Smooth muscle cell (in vitro differentiated cells): ENCODE results near the gene SLMAP. TPM values are rescaled to one million over a fixed set of nuclear protein-coding genes. Genes with fewer than 3 reads are reported as not detected.

Source experiments
- DNase-seq: peaks from one replicate; lab custom pipeline; 2025; ENCODE audit not compliant: unreplicated experiment; lab: John Stamatoyannopoulos, UW
- H2AFZ ChIP-seq: fragments of 200-600 bp; sonication (generic); 2 replicates; pipeline ENCODE4 v1.6.0; 2016; ENCODE audit warnings: antibody characterized with exemption, low read depth, mild to moderate bottlenecking
- H3F3A ChIP-seq: fragments of 200-600 bp; sonication (generic); 2 replicates; pipeline ENCODE4 v1.6.0; 2017; ENCODE audit warnings: antibody characterized with exemption, low read depth
- H3K27ac ChIP-seq: fragments of 200-600 bp; sonication (generic); 2 replicates; pipeline ENCODE4 v1.5.1; 2016; ENCODE audit warnings: low read depth, mild to moderate bottlenecking
- H3K27me3 ChIP-seq: fragments of 200-600 bp; sonication (generic); 2 replicates; pipeline ENCODE4 v1.6.1; 2016; ENCODE audit warnings: low read depth, mild to moderate bottlenecking
- H3K36me3 ChIP-seq: fragments of 200-600 bp; sonication (generic); 2 replicates; pipeline ENCODE4 v1.5.1; 2016; ENCODE audit warnings: low read depth
- H3K4me1 ChIP-seq: fragments of 200-600 bp; sonication (generic); 2 replicates; pipeline ENCODE4 v1.5.1; 2016; ENCODE audit warnings: low read depth
- H3K4me2 ChIP-seq: fragments of 200-600 bp; sonication (generic); 2 replicates; pipeline ENCODE4 v1.6.0; 2016; ENCODE audit warnings: mild to moderate bottlenecking
- H3K4me3 ChIP-seq: fragments of 200-600 bp; sonication (generic); 2 replicates; pipeline ENCODE4 v1.5.1; 2016; ENCODE audit warnings: mild to moderate bottlenecking
- H3K79me2 ChIP-seq: fragments of 200-600 bp; sonication (generic); 2 replicates; pipeline ENCODE4 v1.6.0; 2016; ENCODE audit warnings: low read depth, mild to moderate bottlenecking
- H3K9ac ChIP-seq: fragments of 200-600 bp; sonication (generic); 2 replicates; pipeline ENCODE4 v1.6.0; 2016; ENCODE audit warnings: low read depth
- H3K9me3 ChIP-seq: fragments of 200-600 bp; sonication (generic); replicated peaks from 2 replicates; pipeline ENCODE4 v1.5.1; 2016; ENCODE audit warnings: low read depth
- H4K20me1 ChIP-seq: fragments of 200-600 bp; sonication (generic); 2 replicates; pipeline ENCODE4 v1.6.0; 2016; ENCODE audit warnings: low read depth
- WGBS: methylation state at CpG from one replicate; pipeline ENCODE4 v1.1.7; 2016; ENCODE audit warnings: low lambda C conversion rate; 5-methylcytosine and 5-hydroxymethylcytosine counted together
- polyA plus RNA-seq: library from polyadenylated mRNA; unstranded; fragments of >200 nt; fragmentation: Nextera tagmentation; extraction: Ambion mirVana; gene quantifications from 2 replicates; pipeline ENCODE4 v1.2.1, GENCODE V29; 2016
- total RNA-seq: library from RNA; depleted of rRNA; stranded (reverse); fragments of >200 nt; gene quantifications from 2 replicates; pipeline ENCODE4 v1.2.3, GENCODE V29; 2014
- TF ChIP-seq, protein P1 (sequence below): fragments of 200-600 bp; sonication (generic); IDR thresholded peaks from 2 replicates; pipeline ENCODE4 v1.5.1; 2017; ENCODE audit warnings: borderline replicate concordance, mild to moderate bottlenecking, antibody characterized with exemption; ENCODE audit not compliant: insufficient read depth, poor library complexity, severe bottlenecking

SLMAP gene
- total and polyA plus RNA-seq, 2 experiments from 2014 or later = 19.9 to 42.8 TPM

DNA sequence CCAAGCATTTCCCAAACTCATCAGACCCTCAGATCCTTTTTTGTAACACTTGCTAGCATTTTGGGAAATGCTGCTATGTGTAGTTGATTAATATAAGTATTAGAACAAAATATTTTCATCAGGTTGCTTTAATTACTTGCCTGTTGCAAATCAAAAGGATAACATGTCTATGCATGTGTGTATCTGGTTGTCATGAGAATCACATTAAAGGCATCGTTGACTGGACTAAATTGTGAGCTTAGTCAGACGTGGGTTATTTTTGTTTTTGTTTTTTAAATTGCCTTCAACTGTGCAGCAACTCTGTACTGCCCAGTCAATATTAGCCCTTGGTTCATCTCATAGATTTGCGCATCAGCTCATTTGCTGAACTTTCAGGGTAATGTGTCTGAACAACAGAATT is 81.6 kb downstream of the SLMAP start:
- H2AFZ ChIP-seq = no peak overlapping the region
- no peak overlapping the region for H3K9ac ChIP-seq
- DNase-seq = no peak
- H3K36me3 ChIP-seq = no peaks in the 10 kb centered on the region
- H3K4me3 ChIP-seq = no peak overlapping the region
- peaks cover 10% of the 10 kb centered on the region for H3K79me2 ChIP-seq
- no peaks in the 10 kb centered on the region for H3K9me3 ChIP-seq
- H3K27ac ChIP-seq = no peak overlapping the region
- no peaks in the 10 kb centered on the region for H3K27me3 ChIP-seq
- no peaks in the 10 kb centered on the region for H3F3A ChIP-seq
- H3K4me1 ChIP-seq = no peaks in the 10 kb centered on the region
- WGBS = 84% methylated on average over 3 of the region's 3 CpGs
- TF ChIP-seq, protein P1, sequence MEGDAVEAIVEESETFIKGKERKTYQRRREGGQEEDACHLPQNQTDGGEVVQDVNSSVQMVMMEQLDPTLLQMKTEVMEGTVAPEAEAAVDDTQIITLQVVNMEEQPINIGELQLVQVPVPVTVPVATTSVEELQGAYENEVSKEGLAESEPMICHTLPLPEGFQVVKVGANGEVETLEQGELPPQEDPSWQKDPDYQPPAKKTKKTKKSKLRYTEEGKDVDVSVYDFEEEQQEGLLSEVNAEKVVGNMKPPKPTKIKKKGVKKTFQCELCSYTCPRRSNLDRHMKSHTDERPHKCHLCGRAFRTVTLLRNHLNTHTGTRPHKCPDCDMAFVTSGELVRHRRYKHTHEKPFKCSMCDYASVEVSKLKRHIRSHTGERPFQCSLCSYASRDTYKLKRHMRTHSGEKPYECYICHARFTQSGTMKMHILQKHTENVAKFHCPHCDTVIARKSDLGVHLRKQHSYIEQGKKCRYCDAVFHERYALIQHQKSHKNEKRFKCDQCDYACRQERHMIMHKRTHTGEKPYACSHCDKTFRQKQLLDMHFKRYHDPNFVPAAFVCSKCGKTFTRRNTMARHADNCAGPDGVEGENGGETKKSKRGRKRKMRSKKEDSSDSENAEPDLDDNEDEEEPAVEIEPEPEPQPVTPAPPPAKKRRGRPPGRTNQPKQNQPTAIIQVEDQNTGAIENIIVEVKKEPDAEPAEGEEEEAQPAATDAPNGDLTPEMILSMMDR = no peak
- no peak overlapping the region for H3K4me2 ChIP-seq
- peaks cover 59% of the 10 kb centered on the region for H4K20me1 ChIP-seq

DNA sequence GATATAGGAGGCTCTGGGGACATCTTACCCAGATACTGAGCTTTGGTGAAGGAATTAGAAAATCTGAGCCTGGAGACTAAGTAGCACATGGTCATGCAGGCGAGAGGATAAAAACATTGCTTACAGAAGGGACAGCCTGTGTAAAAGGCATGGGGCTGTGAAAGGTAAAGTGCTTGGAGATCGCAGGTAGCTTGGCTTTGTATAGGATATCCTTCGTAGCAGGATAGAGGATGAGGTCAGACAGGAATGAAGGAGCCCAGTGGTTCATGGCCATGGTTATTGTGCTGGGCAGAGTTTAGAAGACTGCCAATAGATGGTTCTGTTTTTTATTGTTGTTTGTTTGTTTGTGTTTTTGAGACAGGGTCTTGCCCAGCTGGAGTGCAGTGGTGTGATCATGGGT is 82.5 kb downstream of the SLMAP start:
- no peaks in the 10 kb centered on the region for H3K4me1 ChIP-seq
- TF ChIP-seq, protein P1 = no peak
- no peaks in the 10 kb centered on the region for H3K9me3 ChIP-seq
- H2AFZ ChIP-seq = no peak overlapping the region
- peaks cover 51% of the 10 kb centered on the region for H4K20me1 ChIP-seq
- no peak overlapping the region for H3K4me3 ChIP-seq
- 95% methylated on average over 3 of the region's 3 CpGs for WGBS
- no peak overlapping the region for H3K9ac ChIP-seq
- no peaks in the 10 kb centered on the region for H3K36me3 ChIP-seq
- H3K4me2 ChIP-seq = no peak overlapping the region
- no peaks in the 10 kb centered on the region for H3K27me3 ChIP-seq
- H3F3A ChIP-seq = no peaks in the 10 kb centered on the region
- no peak overlapping the region for H3K27ac ChIP-seq
- no peak for DNase-seq
- H3K79me2 ChIP-seq = peaks cover 12% of the 10 kb centered on the region

DNA sequence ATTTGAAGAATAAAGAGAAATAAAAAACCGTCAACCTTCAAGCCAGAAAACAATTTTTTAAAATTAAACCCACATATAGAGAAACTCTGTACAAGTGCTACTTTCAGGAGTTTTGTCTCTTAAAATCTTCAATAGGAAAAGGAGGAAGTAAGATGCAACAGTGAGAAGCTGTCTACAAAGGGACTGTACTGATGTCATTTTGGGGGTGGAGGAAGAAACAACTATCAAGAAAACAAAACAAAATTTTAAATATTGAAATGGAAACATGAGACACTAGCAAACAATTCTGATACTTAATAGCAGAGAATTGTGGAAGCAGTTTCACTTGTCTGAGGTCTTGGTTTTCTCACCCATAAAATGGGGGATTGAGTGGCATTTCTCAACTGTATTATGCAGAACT is 84.4 kb downstream of the SLMAP start:
- H3K4me1 ChIP-seq = no peaks in the 10 kb centered on the region
- 97% methylated on average over 1 of the region's 1 CpG for WGBS
- H2AFZ ChIP-seq = no peak overlapping the region
- no peak overlapping the region for H3K4me2 ChIP-seq
- TF ChIP-seq, protein P1 = no peak
- no peaks in the 10 kb centered on the region for H3K27me3 ChIP-seq
- H3K9me3 ChIP-seq = no peaks in the 10 kb centered on the region
- peaks cover 12% of the 10 kb centered on the region for H3K79me2 ChIP-seq
- peaks cover 53% of the 10 kb centered on the region for H4K20me1 ChIP-seq
- H3F3A ChIP-seq = no peaks in the 10 kb centered on the region
- no peak overlapping the region for H3K4me3 ChIP-seq
- no peaks in the 10 kb centered on the region for H3K36me3 ChIP-seq
- H3K9ac ChIP-seq = no peak overlapping the region
- no peak overlapping the region for H3K27ac ChIP-seq
- no peak for DNase-seq

GRCh38 chr3:57841818-57842217 is 85.7 kb downstream of the SLMAP start:
- Histone ChIP-seq H3K9me3 (no peaks in the 10 kb centered on the region), H3K4me2 (no peak overlapping the region), H3K27ac (no peak overlapping the region), H3K27me3 (no peaks in the 10 kb centered on the region), H3F3A (no peaks in the 10 kb centered on the region), H3K36me3 (no peaks in the 10 kb centered on the region), H4K20me1 (peaks cover 52% of the 10 kb centered on the region), H3K9ac (no peak overlapping the region), H2AFZ (no peak overlapping the region), H3K79me2 (peaks cover 5% of the 10 kb centered on the region), H3K4me1 (no peaks in the 10 kb centered on the region), H3K4me3 (no peak overlapping the region)
- DNase-seq = no peak
- 94% methylated on average over 2 of the region's 2 CpGs for WGBS
- TF ChIP-seq, protein P1 = no peak
